Endodermal cell (in vitro differentiated cells): Measurements from ENCODE around the gene PAEP. TPM values are rescaled to one million over a fixed set of nuclear protein-coding genes. Genes with fewer than 3 reads are reported as not detected.

Experiments
- DNase-seq: peaks from one replicate; pipeline ENCODE4 v3.0.0-alpha.2; 2017
- H3K27ac ChIP-seq: 2 replicates; pipeline ENCODE4 v1.5.1; 2013; ENCODE audit warnings: mild to moderate bottlenecking, low read depth, low read length, moderate library complexity
- H3K27me3 ChIP-seq: 2 replicates; pipeline ENCODE4 v1.6.1; 2013; ENCODE audit warnings: mild to moderate bottlenecking, low read length, moderate library complexity; ENCODE audit not compliant: insufficient read depth, control insufficient read depth, poor library complexity, severe bottlenecking
- H3K36me3 ChIP-seq: 2 replicates; pipeline ENCODE4 v1.7.0; 2013; ENCODE audit warnings: mild to moderate bottlenecking, low read length, moderate library complexity; ENCODE audit not compliant: control insufficient read depth, insufficient read depth
- H3K4me1 ChIP-seq: one replicate; pipeline ENCODE4 v1.7.0; 2013; ENCODE audit warnings: low read length; ENCODE audit not compliant: control insufficient read depth, insufficient read depth
- H3K4me3 ChIP-seq: 2 replicates; pipeline ENCODE4 v1.5.1; 2013; ENCODE audit warnings: mild to moderate bottlenecking, low read length, moderate library complexity
- H3K9ac ChIP-seq: 2 replicates; pipeline ENCODE4 v1.6.1; 2013; ENCODE audit warnings: mild to moderate bottlenecking, low read length, moderate library complexity; ENCODE audit not compliant: poor library complexity, severe bottlenecking; ENCODE audit errors: extremely low read depth
- H3K9me3 ChIP-seq: 2 replicates; pipeline ENCODE4 v1.6.1; 2013; ENCODE audit warnings: mild to moderate bottlenecking, low read length, moderate library complexity; ENCODE audit not compliant: control insufficient read depth
- H3K27ac Mint-ChIP-seq: 2 replicates; pipeline ENCODE4 v1.8.0; 2020; ENCODE audit warnings: mixed read lengths
- H3K27me3 Mint-ChIP-seq: 2 replicates; pipeline ENCODE4 v1.8.0; 2021; ENCODE audit warnings: mild to moderate bottlenecking, mixed read lengths; ENCODE audit not compliant: insufficient read depth
- H3K36me3 Mint-ChIP-seq: 2 replicates; pipeline ENCODE4 v1.8.0; 2020; ENCODE audit warnings: low read depth, mixed read lengths
- H3K4me1 Mint-ChIP-seq: 2 replicates; pipeline ENCODE4 v1.8.0; 2020; ENCODE audit warnings: mixed read lengths
- H3K4me3 Mint-ChIP-seq: 2 replicates; pipeline ENCODE4 v1.8.0; 2020; ENCODE audit warnings: mild to moderate bottlenecking, moderate library complexity, mixed read lengths
- H3K9me3 Mint-ChIP-seq: 2 replicates; pipeline ENCODE4 v1.8.0; 2020; ENCODE audit warnings: mild to moderate bottlenecking, mixed read lengths
- WGBS, 2 experiments: methylation state at CpG; one replicate each; pipeline versions ENCODE4 v1.1.5 to v1.1.7; 2013; ENCODE audit warnings: missing lambda C conversion rate in 2 of 2, mixed read lengths in 1 of 2; ENCODE audit not compliant: insufficient coverage in 1 of 2, insufficient read length in 1 of 2; 5-methylcytosine and 5-hydroxymethylcytosine counted together
- total RNA-seq, 2 donors: library from RNA; stranded (reverse); fragmentation: NEBNext Ultra II Directional in 1 of 2; extraction: Animal tissue kit (Norgen Biotek cat#: 25700) in 1 of 2; gene quantifications; 2 replicates in 1 of 2; 3 replicates in 1 of 2; pipeline ENCODE4 v1.2.1, GENCODE V29; 2021
- TF ChIP-seq, protein P1 (sequence below): fragments of 200-600 bp; sonication (generic); conservative IDR thresholded peaks from 2 replicates; pipeline ENCODE4 v1.5.0; 2021; ENCODE audit warnings: antibody characterized with exemption, mild to moderate bottlenecking

PAEP gene
- total RNA-seq, 2 donors from 2014 or later = not detected

DNA sequence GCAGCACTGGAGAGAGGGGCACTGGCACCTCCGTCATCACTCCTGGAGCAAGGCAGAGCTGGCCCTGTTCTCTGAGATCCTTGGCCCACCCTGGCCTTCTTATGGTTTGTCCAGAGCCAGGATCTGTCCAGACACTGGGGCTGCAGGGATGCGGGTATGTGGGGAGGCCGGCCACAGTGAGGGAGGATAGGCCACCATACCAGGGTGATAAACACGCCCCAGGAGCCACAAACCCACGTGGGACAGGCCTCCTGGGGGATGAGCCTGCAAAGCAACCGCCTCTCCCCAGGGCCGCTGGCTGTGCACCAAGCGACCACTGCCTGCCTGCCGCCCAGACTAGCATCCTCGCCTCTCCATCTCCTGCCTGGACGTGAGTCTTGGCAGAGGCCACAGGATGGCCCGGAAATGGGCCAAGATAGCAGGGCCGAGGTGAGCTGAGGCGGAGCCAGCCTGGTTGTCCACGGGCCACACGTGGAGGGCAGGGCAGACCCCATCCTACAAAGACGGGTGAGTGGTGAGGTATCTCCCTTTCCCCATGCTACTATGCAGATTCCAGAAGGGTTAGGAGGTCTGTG is 11.1 kb upstream of the PAEP start:
- Mint-ChIP-seq H3K4me3 (no peak overlapping the region), H3K4me1 (no peaks in the 10 kb centered on the region), H3K9me3 (no peaks in the 10 kb centered on the region), H3K27me3 (no peaks in the 10 kb centered on the region), H3K36me3 (no peaks in the 10 kb centered on the region), H3K27ac (no peak overlapping the region)
- Histone ChIP-seq H3K9me3 (no peaks in the 10 kb centered on the region), H3K9ac (no peak overlapping the region), H3K4me3 (no peak overlapping the region), H3K27ac (no peak overlapping the region), H3K27me3 (no peaks in the 10 kb centered on the region), H3K4me1 (no peaks in the 10 kb centered on the region), H3K36me3 (no peaks in the 10 kb centered on the region)
- TF ChIP-seq, protein P1, sequence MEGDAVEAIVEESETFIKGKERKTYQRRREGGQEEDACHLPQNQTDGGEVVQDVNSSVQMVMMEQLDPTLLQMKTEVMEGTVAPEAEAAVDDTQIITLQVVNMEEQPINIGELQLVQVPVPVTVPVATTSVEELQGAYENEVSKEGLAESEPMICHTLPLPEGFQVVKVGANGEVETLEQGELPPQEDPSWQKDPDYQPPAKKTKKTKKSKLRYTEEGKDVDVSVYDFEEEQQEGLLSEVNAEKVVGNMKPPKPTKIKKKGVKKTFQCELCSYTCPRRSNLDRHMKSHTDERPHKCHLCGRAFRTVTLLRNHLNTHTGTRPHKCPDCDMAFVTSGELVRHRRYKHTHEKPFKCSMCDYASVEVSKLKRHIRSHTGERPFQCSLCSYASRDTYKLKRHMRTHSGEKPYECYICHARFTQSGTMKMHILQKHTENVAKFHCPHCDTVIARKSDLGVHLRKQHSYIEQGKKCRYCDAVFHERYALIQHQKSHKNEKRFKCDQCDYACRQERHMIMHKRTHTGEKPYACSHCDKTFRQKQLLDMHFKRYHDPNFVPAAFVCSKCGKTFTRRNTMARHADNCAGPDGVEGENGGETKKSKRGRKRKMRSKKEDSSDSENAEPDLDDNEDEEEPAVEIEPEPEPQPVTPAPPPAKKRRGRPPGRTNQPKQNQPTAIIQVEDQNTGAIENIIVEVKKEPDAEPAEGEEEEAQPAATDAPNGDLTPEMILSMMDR = no peak
- DNase-seq = no peak
- 87 to 88% methylated on average over 12 to 17 of the region's 17 CpGs for WGBS, 2 experiments

DNA sequence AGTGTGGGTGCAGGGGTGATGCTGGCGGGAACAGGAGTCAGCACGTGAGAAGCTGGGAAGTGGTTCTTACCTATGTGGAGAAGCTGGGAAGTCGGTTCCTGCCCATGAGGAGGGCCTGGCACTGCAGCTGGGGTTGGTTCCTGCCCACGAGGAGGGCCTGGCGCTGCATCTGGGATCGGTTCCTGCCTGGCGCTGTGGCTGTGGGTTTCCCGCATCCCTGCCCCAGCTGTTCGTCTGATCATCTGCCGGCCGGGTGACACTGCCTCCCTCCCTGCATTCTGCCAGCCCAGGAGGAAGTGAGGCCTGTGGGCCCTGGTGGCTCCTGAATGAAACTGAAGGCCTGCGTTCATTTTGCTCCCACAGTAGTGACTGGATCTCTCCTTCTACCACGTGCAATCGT is 10.5 kb upstream of the PAEP start:
- H3K4me3 ChIP-seq = no peak overlapping the region
- H3K36me3 ChIP-seq = no peaks in the 10 kb centered on the region
- no peak for DNase-seq
- H3K9ac ChIP-seq = no peak overlapping the region
- H3K27ac ChIP-seq = no peak overlapping the region
- Mint-ChIP-seq H3K4me1 (no peaks in the 10 kb centered on the region), H3K9me3 (no peaks in the 10 kb centered on the region), H3K27ac (no peak overlapping the region), H3K36me3 (no peaks in the 10 kb centered on the region), H3K27me3 (no peaks in the 10 kb centered on the region), H3K4me3 (no peak overlapping the region)
- H3K4me1 ChIP-seq = no peaks in the 10 kb centered on the region
- H3K9me3 ChIP-seq = no peaks in the 10 kb centered on the region
- no peaks in the 10 kb centered on the region for H3K27me3 ChIP-seq
- TF ChIP-seq, protein P1 = no peak
- WGBS, 2 experiments = 89 to 91% methylated on average over 9 to 14 of the region's 14 CpGs

DNA sequence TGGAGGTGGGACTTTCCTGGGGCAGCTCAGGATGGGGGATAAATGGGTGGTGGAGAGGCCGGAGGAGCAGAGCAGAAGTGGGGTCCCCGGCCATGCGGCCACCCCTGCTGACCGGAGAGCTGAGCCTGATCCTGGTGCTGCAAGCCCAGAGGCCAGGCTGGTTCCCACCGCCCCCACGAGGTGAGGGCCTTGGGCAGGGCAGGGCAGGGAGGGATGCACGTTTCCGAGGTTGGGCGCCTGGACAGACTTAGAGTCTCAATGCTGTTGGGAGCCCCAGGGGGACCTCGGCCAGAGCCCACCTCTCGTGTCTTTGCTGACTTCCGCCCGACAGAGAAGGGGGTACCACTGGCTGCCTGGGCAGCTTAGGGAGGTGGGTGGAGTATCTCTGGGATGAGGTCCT is 10.1 kb upstream of the PAEP start:
- no peak for DNase-seq
- Histone ChIP-seq H3K27me3 (no peaks in the 10 kb centered on the region), H3K9ac (no peak overlapping the region), H3K4me1 (no peaks in the 10 kb centered on the region), H3K27ac (no peak overlapping the region), H3K36me3 (no peaks in the 10 kb centered on the region), H3K9me3 (no peaks in the 10 kb centered on the region), H3K4me3 (no peak overlapping the region)
- H3K4me1 Mint-ChIP-seq = no peaks in the 10 kb centered on the region
- H3K4me3 Mint-ChIP-seq = no peak overlapping the region
- H3K9me3 Mint-ChIP-seq = no peaks in the 10 kb centered on the region
- 92 to 100% methylated on average over 4 to 13 of the region's 13 CpGs for WGBS, 2 experiments
- TF ChIP-seq, protein P1 = no peak
- H3K27ac Mint-ChIP-seq = no peak overlapping the region
- H3K36me3 Mint-ChIP-seq = no peaks in the 10 kb centered on the region
- H3K27me3 Mint-ChIP-seq = no peaks in the 10 kb centered on the region
